Loucy (cell line): ENCODE results near the gene RNF17.
A peak's percentile ranks its signal among the peaks of the same experiment; 100 is the strongest.

ENCODE experiments used
- H2AFZ ChIP-seq: fragments of 200-600 bp; sonication (generic); 2 replicates; pipeline ENCODE4 v1.6.0; 2016; ENCODE audit warnings: antibody characterized with exemption, mild to moderate bottlenecking, low read length, moderate library complexity
- H3F3A ChIP-seq: fragments of 200-600 bp; 2 replicates; pipeline ENCODE4 v1.6.0; 2016; ENCODE audit warnings: antibody characterized with exemption, low read depth, mild to moderate bottlenecking
- H3K27me3 ChIP-seq: fragments of 200-600 bp; sonication (generic); 2 replicates; pipeline ENCODE4 v1.6.1; 2014; ENCODE audit warnings: low read length, mild to moderate bottlenecking; ENCODE audit not compliant: insufficient read depth, poor library complexity, severe bottlenecking
- H3K36me3 ChIP-seq: fragments of 200-600 bp; sonication (generic); 2 replicates; pipeline ENCODE4 v1.6.1; 2016; ENCODE audit warnings: low read length; ENCODE audit not compliant: insufficient read depth
- H3K4me1 ChIP-seq: fragments of 200-600 bp; sonication (generic); 2 replicates; pipeline ENCODE4 v1.5.1; 2014; ENCODE audit warnings: low read length, mild to moderate bottlenecking; ENCODE audit not compliant: insufficient read depth, poor library complexity, severe bottlenecking
- H3K4me2 ChIP-seq: fragments of 200-600 bp; sonication (generic); 2 replicates; pipeline ENCODE4 v1.6.0; 2014; ENCODE audit warnings: antibody characterized with exemption, low read length, low read depth, mild to moderate bottlenecking; ENCODE audit not compliant: poor library complexity, severe bottlenecking
- H3K4me3 ChIP-seq: fragments of 200-600 bp; sonication (generic); 2 replicates; pipeline ENCODE4 v1.5.1; 2014; ENCODE audit warnings: low read length, mild to moderate bottlenecking, mixed read lengths; ENCODE audit not compliant: poor library complexity, severe bottlenecking
- H3K79me2 ChIP-seq: fragments of 200-600 bp; sonication (generic); 2 replicates; pipeline ENCODE4 v1.6.1; 2014; ENCODE audit warnings: low read length; ENCODE audit not compliant: insufficient read depth
- H3K9ac ChIP-seq: fragments of 200-600 bp; sonication (generic); 2 replicates; pipeline ENCODE4 v1.6.0; 2014; ENCODE audit warnings: mild to moderate bottlenecking, low read depth, low read length, moderate library complexity; ENCODE audit not compliant: poor library complexity, severe bottlenecking
- H3K9me2 ChIP-seq: fragments of 200-600 bp; sonication (generic); replicated peaks from 2 replicates; pipeline ENCODE4 v1.6.1; 2016; ENCODE audit warnings: low read depth, low read length, mixed read lengths
- H3K9me3 ChIP-seq: fragments of 200-600 bp; sonication (generic); 2 replicates; pipeline ENCODE4 v1.6.1; 2014; ENCODE audit warnings: mild to moderate bottlenecking, antibody characterized with exemption, low read length, low read depth; ENCODE audit not compliant: insufficient read depth
- H4K20me1 ChIP-seq: fragments of 200-600 bp; sonication (generic); 2 replicates; pipeline ENCODE4 v1.6.0; 2014; ENCODE audit warnings: antibody characterized with exemption, low read length, mild to moderate bottlenecking; ENCODE audit not compliant: insufficient read depth, poor library complexity, severe bottlenecking
- CTCF ChIP-seq: fragments of 200-600 bp; sonication (generic); conservative IDR thresholded peaks from 2 replicates; pipeline ENCODE4 v1.5.1; 2014; ENCODE audit warnings: mild to moderate bottlenecking, antibody characterized with exemption, low read length
- EZH2phosphoT487 ChIP-seq: fragments of 200-600 bp; IDR thresholded peaks from 2 replicates; pipeline ENCODE4 v1.6.1; 2018; ENCODE audit warnings: antibody characterized with exemption, mild to moderate bottlenecking, moderate library complexity, borderline replicate concordance

Gene RNF17

GRCh38 chr13:24763596-24764275 is at the start of gene RNF17:
RNF17 (plus strand) TSS chr13:24764169; CDS start chr13:24764204, 35 bp downstream.
- Histone ChIP-seq H3K4me1 (no peaks in the 10 kb centered on the region), H3K4me3 (no peak within 1 kb of the TSS), H3K36me3 (no peaks in the 10 kb centered on the region), H4K20me1 (no peaks in the 10 kb centered on the region), H3K9me2 (no peaks in the 10 kb centered on the region), H2AFZ (no peak within 1 kb of the TSS), H3K9ac (no peak within 1 kb of the TSS), H3K79me2 (no peaks in the 10 kb centered on the region), H3F3A (no peaks in the 10 kb centered on the region), H3K9me3 (no peaks in the 10 kb centered on the region), H3K4me2 (no peak within 1 kb of the TSS), H3K27me3 (no peaks in the 10 kb centered on the region)
- no peak for TF ChIP-seq CTCF
- no peak for TF ChIP-seq EZH2phosphoT487

- H3K27me3 ChIP-seq: no peaks in the 10 kb centered on the region
- H3K9me3 ChIP-seq: no peaks in the 10 kb centered on the region
- peak overlapping the region; percentile 27 for H3K4me3 ChIP-seq
- peaks cover 45% of the 10 kb centered on the region for H3K4me1 ChIP-seq
- no peaks in the 10 kb centered on the region for H3K36me3 ChIP-seq
- H3K79me2 ChIP-seq: no peaks in the 10 kb centered on the region
- no peaks in the 10 kb centered on the region for H3K9me2 ChIP-seq
- peak; percentile 36 for TF ChIP-seq CTCF
- TF ChIP-seq EZH2phosphoT487: no peak
- H3F3A ChIP-seq: no peaks in the 10 kb centered on the region
- H4K20me1 ChIP-seq: no peaks in the 10 kb centered on the region
- H2AFZ ChIP-seq: peak overlapping the region; percentile 29; the same call in 1 of the 2 replicates
- H3K4me2 ChIP-seq: peak overlapping the region; percentile 50
- peak overlapping the region; percentile 20 for H3K9ac ChIP-seq
Measured at GRCh38 chr13:24716011-24716410, 48.0 kb upstream of the RNF17 start.

GRCh38 chr13:24716446-24716845 is 47.5 kb upstream of the RNF17 start:
- Histone ChIP-seq H3K9ac (peak overlapping the region; percentile 20), H2AFZ (no peak overlapping the region; the same call in 1 of the 2 replicates), H3K4me3 (no peak overlapping the region), H3K79me2 (no peaks in the 10 kb centered on the region), H3K4me2 (peak overlapping the region; percentile 50), H3K9me3 (no peaks in the 10 kb centered on the region), H3K4me1 (peaks cover 41% of the 10 kb centered on the region), H3K9me2 (no peaks in the 10 kb centered on the region), H3K27me3 (no peaks in the 10 kb centered on the region), H4K20me1 (no peaks in the 10 kb centered on the region), H3K36me3 (no peaks in the 10 kb centered on the region), H3F3A (no peaks in the 10 kb centered on the region)
- TF ChIP-seq CTCF (no peak), EZH2phosphoT487 (no peak)
